LNCaP clone FGC (cell line): ENCODE data around the gene BMP6.

Experiments
- DNase-seq: peaks from one replicate; pipeline ENCODE4 v3.0.0-alpha.2; 2011; ENCODE audit warnings: low read depth
- H3K4me3 ChIP-seq: 2 replicates; pipeline ENCODE4 v1.5.1; 2011; ENCODE audit warnings: mild to moderate bottlenecking, low read depth, low read length, control low read depth
- TF ChIP-seq, protein P1 (sequence below): IDR thresholded peaks from 2 replicates; pipeline ENCODE4 v1.5.1; 2012; ENCODE audit warnings: mild to moderate bottlenecking; ENCODE audit not compliant: control insufficient read depth, insufficient read depth; ENCODE audit errors: extremely low read depth

BMP6 gene

DNA sequence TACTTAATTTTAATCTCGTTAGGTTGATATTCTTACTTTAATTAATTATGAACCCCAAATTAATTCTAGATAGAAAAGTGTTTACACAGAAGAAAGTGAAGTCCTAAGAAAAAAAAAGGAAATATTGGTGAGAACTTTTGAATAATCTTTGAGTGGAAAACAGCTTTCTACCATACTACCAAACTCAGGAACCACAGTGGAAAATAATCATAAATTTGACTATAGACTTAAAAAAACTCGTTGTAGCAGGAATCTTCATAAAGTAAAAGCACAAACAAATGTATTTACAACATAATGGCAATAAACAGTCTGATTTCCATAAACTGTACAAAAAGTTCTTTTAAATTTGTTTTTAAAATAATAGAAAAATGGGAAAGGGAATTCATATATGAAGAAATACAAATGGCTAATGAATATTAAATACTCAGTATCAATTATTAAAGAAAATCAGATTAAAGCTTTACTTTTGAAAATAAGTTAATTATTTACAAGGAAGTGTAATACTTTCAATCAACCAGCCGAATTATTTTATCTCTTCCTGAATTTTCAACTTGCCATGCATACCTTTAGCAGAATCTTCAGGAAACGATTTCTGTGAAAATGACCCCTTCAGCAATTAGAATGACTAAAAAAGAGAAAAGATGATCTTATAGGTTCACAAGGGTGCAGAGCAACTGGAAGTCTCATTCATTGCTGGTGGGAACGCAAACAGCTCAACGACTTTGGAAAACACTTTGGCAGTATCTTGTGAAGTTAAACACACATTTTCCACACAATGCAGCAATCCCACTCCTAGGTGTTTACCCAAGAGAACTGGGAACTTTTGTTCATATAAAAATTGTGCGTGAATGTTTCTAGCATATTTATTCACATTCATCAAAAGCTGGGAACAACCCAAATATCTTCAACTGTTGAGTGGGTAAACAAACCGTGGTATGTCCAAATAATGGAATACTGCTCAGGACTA lies 38.5 kb upstream of the BMP6 start:
- DNase-seq, result peak; percentile 95
- peak overlapping the region; percentile 15; the same call in 1 of the 2 replicates for H3K4me3 ChIP-seq
- TF ChIP-seq, protein P1, sequence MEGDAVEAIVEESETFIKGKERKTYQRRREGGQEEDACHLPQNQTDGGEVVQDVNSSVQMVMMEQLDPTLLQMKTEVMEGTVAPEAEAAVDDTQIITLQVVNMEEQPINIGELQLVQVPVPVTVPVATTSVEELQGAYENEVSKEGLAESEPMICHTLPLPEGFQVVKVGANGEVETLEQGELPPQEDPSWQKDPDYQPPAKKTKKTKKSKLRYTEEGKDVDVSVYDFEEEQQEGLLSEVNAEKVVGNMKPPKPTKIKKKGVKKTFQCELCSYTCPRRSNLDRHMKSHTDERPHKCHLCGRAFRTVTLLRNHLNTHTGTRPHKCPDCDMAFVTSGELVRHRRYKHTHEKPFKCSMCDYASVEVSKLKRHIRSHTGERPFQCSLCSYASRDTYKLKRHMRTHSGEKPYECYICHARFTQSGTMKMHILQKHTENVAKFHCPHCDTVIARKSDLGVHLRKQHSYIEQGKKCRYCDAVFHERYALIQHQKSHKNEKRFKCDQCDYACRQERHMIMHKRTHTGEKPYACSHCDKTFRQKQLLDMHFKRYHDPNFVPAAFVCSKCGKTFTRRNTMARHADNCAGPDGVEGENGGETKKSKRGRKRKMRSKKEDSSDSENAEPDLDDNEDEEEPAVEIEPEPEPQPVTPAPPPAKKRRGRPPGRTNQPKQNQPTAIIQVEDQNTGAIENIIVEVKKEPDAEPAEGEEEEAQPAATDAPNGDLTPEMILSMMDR, result no peak

DNA sequence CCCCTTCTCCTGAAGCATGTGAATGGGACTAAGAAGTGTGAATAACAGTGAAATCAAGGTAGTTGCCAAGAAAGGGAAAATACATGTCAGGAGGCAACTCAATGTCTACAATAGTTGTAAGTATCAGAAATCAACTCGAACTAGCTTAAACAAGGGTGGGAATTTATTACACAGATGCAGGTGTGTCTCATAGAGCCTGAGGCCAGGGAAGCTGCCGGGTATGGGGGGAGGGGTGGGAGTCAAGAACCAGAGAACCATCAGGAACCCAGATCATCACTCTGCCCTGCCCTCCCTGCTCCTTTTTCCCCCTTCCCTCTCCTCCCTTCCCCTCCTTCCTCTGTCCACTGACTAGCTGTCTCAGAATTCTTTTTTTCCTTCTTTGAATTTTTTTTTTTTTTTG lies 34.9 kb upstream of the BMP6 start:
- DNase-seq, result no peak
- H3K4me3 ChIP-seq, result no peak overlapping the region
- TF ChIP-seq, protein P1, result no peak

DNA sequence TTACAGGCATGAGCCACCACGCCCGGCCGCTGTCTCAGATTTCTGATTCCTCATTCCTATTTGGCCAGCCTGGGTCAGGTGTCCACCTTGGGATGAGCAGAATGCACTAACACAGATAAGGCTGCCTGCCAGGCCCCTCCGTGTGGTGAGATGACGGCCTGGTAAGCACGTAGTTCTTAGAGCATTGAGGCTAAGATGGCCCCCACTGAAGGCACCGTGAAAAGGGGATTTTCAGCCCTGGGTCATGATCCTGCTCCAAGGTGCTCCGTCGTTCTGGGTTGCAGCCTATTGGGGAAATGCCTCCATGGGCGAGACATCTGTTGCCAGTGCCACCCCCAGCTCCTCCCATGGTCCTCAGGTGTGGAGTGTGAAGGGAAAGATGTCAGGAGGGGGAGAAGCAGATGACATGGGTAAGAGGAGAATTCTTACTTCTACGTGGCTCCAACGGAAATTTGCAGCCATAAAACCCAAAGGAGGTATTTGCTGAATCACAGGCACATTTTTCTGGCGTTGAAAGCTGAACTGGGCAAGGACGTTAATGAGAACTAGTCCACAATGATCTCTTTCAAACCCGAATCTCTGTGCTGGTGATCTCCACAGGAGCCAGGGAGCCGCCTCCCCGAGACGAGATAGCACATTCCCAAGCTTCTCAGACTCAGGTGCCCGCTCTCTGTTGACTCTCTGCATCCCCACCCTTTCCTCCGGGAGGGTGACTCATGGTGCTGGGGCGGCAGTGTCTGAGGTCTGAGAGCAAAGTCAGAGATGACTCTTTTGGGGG lies 34.0 kb upstream of the BMP6 start:
- TF ChIP-seq, protein P1, result no peak
- no peak for DNase-seq
- no peak overlapping the region for H3K4me3 ChIP-seq

DNA sequence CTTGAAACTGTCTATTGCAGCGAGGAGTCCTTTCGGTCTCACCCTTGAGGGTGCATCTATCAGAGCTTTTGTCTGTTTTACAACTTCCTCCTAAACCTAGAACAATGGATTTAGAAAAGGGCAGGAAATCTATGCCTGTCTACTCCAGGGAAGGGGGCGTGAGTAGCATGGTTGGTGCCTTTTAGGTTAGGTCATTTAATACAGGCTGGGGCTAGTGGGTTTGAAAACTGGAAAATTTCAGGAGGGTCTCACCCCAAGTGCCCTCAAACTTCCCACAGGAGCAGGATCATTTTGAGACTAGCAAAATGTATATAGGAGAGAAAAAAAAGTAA lies 33.5 kb upstream of the BMP6 start:
- H3K4me3 ChIP-seq, result no peak overlapping the region
- TF ChIP-seq, protein P1, result no peak
- DNase-seq, result no peak

DNA sequence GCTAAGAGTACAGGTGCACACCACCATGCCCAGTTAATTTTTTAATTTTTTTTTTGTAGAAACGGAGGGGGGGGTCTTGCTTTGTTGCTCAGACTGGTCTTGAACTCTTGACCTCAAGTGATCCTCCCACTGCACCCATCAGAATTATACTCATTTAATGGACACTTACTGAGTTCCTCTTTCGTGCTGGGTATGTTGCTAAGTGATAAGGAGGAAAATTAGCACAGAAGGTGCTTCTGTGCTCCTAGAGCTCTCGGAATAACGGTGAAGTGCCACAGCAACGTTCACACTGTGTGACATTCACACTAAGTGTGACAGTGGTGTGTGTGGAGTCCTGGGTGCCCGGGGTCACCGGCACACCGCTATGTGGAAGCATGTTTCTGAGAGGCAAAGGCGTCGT lies 32.1 kb upstream of the BMP6 start:
- DNase-seq, result no peak
- H3K4me3 ChIP-seq, result no peak overlapping the region
- TF ChIP-seq, protein P1, result no peak

DNA sequence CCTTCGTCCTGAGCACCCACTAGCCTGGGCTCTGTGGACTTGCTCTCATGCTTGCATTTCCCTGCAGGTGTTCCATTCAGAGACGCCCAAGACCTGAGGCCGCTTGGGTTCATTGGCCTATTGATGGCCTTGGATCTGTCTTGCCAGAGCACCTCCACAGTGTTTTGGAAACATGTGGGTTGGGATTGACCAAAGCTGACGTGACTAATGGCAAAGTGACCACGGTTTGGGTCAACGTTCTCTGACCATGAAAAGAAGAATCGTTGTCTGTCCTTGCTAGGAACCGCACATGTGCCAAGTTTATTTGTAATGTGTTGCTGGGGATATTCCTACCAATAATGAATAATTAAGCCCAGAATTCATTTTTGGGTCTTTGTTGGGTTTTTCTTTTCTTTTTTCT lies 29.8 kb upstream of the BMP6 start:
- DNase-seq, result no peak
- TF ChIP-seq, protein P1, result no peak
- no peak overlapping the region for H3K4me3 ChIP-seq
